Measurements from ENCODE around the gene DAG1. TPM values are rescaled to one million over a fixed set of nuclear protein-coding genes. Genes with fewer than 3 reads are reported as not detected.

The DAG1 gene
- total RNA-seq, 1 donor from 2014 or later = 46.8 TPM

DNA sequence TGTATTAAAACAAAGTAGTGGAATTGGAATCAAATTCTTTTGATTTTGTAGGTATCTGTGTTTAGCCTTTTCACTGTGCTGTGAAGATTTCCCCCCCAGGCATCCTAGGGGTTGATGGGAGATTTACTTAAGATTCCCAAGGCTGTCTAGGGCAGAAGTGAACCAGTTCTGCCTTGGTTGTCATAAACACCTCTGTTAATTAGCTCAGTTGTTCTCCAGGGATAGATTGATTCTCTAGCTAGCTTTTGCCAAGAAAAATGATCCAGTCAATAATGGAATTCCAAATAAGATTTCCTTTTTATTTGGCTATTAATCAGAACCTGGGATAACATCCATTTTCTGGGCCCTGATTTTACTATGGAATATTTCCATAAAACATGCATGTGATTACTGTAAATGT is 12.7 kb downstream of the DAG1 start:
- no peaks in the 10 kb centered on the region for H3K36me3 Mint-ChIP-seq (ENCODE audit: unreplicated experiment)
- TF ChIP-seq, protein P1, sequence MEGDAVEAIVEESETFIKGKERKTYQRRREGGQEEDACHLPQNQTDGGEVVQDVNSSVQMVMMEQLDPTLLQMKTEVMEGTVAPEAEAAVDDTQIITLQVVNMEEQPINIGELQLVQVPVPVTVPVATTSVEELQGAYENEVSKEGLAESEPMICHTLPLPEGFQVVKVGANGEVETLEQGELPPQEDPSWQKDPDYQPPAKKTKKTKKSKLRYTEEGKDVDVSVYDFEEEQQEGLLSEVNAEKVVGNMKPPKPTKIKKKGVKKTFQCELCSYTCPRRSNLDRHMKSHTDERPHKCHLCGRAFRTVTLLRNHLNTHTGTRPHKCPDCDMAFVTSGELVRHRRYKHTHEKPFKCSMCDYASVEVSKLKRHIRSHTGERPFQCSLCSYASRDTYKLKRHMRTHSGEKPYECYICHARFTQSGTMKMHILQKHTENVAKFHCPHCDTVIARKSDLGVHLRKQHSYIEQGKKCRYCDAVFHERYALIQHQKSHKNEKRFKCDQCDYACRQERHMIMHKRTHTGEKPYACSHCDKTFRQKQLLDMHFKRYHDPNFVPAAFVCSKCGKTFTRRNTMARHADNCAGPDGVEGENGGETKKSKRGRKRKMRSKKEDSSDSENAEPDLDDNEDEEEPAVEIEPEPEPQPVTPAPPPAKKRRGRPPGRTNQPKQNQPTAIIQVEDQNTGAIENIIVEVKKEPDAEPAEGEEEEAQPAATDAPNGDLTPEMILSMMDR (IDR thresholded peaks at IDR 0.05; ENCODE audit: partially characterized antibody, unreplicated experiment) = no peak
- H3K9me3 Mint-ChIP-seq (ENCODE audit: unreplicated experiment) = no peaks in the 10 kb centered on the region
- peaks cover 7% of the 10 kb centered on the region for H3K4me1 Mint-ChIP-seq (ENCODE audit: low read depth, unreplicated experiment)
- H3K27ac Mint-ChIP-seq (ENCODE audit: unreplicated experiment) = no peak overlapping the region
- no peak for DNase-seq
- no peak overlapping the region for H3K4me3 Mint-ChIP-seq (ENCODE audit: unreplicated experiment)
- no peaks in the 10 kb centered on the region for H3K27me3 Mint-ChIP-seq (ENCODE audit: unreplicated experiment)

DNA sequence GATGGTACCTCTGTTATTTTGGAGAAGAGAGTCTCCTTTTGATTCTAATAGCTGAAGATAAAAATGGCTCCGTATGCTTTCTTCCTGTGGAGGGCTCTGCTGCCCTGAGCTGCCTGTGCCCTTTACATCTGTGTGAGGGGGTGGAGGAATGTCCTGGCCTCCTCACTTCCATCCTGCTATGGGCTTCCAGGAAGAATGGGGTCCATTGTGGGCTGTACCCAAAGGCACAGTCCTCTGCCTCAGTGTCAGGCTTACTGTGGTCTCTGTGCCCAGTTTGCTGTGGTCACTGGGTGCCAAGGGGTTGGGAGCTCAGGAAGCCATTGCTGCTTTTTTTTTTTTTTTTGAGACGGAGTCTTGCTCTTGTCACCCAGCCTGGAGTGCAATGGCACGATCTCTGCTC is 14.4 kb downstream of the DAG1 start:
- H3K9me3 Mint-ChIP-seq (ENCODE audit: unreplicated experiment) = no peaks in the 10 kb centered on the region
- H3K27me3 Mint-ChIP-seq (ENCODE audit: unreplicated experiment) = no peaks in the 10 kb centered on the region
- no peak for DNase-seq
- peaks cover 7% of the 10 kb centered on the region for H3K4me1 Mint-ChIP-seq (ENCODE audit: low read depth, unreplicated experiment)
- no peaks in the 10 kb centered on the region for H3K36me3 Mint-ChIP-seq (ENCODE audit: unreplicated experiment)
- no peak overlapping the region for H3K27ac Mint-ChIP-seq (ENCODE audit: unreplicated experiment)
- H3K4me3 Mint-ChIP-seq (ENCODE audit: unreplicated experiment) = no peak overlapping the region
- TF ChIP-seq, protein P1 (IDR thresholded peaks at IDR 0.05; ENCODE audit: partially characterized antibody, unreplicated experiment) = no peak

DNA sequence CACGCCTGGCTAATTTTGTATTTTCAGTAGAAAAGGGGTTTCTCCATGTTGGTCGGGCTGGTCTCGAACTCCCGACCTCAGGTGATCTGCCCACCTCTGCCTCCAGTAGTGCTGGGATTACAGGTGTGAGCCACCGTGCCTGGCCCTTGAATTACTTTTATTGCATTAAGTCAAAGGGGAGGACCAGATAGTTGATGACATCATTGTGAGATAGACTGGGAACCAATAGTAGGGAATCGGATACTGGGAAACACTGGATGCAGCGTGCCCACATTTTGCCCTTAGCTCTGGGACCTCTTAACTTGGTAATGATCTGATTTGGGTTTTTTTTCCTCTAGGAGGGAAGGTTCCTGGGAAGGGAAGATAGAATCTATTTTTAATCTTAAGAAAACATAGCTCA is 19.2 kb downstream of the DAG1 start:
- Mint-ChIP-seq H3K4me1 (ENCODE audit: low read depth, unreplicated experiment) (no peaks in the 10 kb centered on the region), H3K36me3 (ENCODE audit: unreplicated experiment) (no peaks in the 10 kb centered on the region), H3K9me3 (ENCODE audit: unreplicated experiment) (no peaks in the 10 kb centered on the region), H3K27me3 (ENCODE audit: unreplicated experiment) (no peaks in the 10 kb centered on the region), H3K4me3 (ENCODE audit: unreplicated experiment) (no peak overlapping the region), H3K27ac (ENCODE audit: unreplicated experiment) (no peak overlapping the region)
- no peak for DNase-seq
- TF ChIP-seq, protein P1 (IDR thresholded peaks at IDR 0.05; ENCODE audit: partially characterized antibody, unreplicated experiment) = no peak

DNA sequence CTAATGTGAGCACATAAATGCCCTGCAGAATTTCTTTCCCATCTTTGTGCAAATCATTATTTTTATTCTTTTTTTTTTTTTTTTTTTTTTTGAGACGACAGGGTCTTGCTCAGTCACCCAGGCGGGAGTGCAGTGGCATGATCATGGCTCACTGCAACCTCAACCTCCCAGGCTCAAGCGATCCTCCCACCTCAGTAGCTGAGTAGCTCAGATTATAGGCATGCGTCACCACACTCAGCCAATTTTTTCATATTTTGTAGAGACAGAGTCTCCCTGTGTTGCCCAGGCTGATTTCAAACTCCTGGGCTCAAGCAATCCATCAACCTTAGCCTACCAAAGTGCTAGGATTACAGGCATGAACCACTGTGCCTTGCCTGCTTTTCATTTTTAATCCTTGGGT is 22.9 kb downstream of the DAG1 start:
- Mint-ChIP-seq H3K4me3 (ENCODE audit: unreplicated experiment) (no peak overlapping the region), H3K4me1 (ENCODE audit: low read depth, unreplicated experiment) (no peaks in the 10 kb centered on the region), H3K27me3 (ENCODE audit: unreplicated experiment) (no peaks in the 10 kb centered on the region), H3K27ac (ENCODE audit: unreplicated experiment) (no peak overlapping the region), H3K36me3 (ENCODE audit: unreplicated experiment) (no peaks in the 10 kb centered on the region), H3K9me3 (ENCODE audit: unreplicated experiment) (no peaks in the 10 kb centered on the region)
- TF ChIP-seq, protein P1 (IDR thresholded peaks at IDR 0.05; ENCODE audit: partially characterized antibody, unreplicated experiment) = no peak
- DNase-seq = no peak

DNA sequence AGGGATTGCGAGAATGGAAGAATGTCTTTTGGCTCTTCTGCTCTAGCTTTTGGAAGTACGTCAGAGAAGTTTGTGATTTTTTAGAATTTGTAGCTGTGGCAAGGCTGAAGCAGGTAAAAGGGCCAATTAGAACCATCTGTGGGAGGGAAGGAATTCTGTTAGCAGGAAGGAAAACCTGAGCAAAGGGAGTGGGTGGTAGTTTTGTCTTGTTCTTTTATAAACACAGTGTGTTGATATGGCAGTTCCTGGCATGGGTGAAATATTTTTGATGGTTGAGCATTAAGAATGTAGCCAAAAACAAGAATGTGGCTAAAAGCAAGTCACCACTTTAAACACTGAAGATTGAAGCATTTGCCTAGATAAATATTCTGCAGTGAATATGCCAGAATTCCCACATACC is 23.8 kb downstream of the DAG1 start:
- Mint-ChIP-seq H3K9me3 (ENCODE audit: unreplicated experiment) (no peaks in the 10 kb centered on the region), H3K4me1 (ENCODE audit: low read depth, unreplicated experiment) (no peaks in the 10 kb centered on the region), H3K27ac (ENCODE audit: unreplicated experiment) (no peak overlapping the region), H3K36me3 (ENCODE audit: unreplicated experiment) (no peaks in the 10 kb centered on the region), H3K27me3 (ENCODE audit: unreplicated experiment) (no peaks in the 10 kb centered on the region), H3K4me3 (ENCODE audit: unreplicated experiment) (no peak overlapping the region)
- no peak for DNase-seq
- TF ChIP-seq, protein P1 (IDR thresholded peaks at IDR 0.05; ENCODE audit: partially characterized antibody, unreplicated experiment) = no peak

All from glutamatergic neuron (in vitro differentiated cells).